ENCODE data around the gene AMOT. TPM values are rescaled to one million over a fixed set of nuclear protein-coding genes. Genes with fewer than 3 reads are reported as not detected.

AMOT gene
- total RNA-seq, 2 donors from 2014 or later: 4.2 to 7.3 TPM

GRCh38 chrX:112760697-112761096 is 79.9 kb downstream of the AMOT start:
- no peaks in the 10 kb centered on the region for H3K27me3 ChIP-seq
- TF ChIP-seq POLR2A (IDR thresholded peaks at IDR 0.05) (no peak), CTCF (IDR thresholded peaks at IDR 0.05) (no peak)
- no peaks in the 10 kb centered on the region for H3K9me3 ChIP-seq
- H3K4me1 ChIP-seq: no peaks in the 10 kb centered on the region
- H3K36me3 ChIP-seq (replicated peaks in 1 of 2; ENCODE audit: insufficient read depth in 1 of 2, low read depth in 2 of 2): no peaks in the 10 kb centered on the region
- H3K4me3 ChIP-seq: no peak overlapping the region
- ATAC-seq (no peak), DNase-seq (no peak)
- intact Hi-C loops (cut with DNase I): no loop called here
- WGBS, 2 donors: 24 to 28% methylated on average over 2 of the region's 2 CpGs
- no peak overlapping the region for H3K27ac ChIP-seq

- ATAC-seq: no peak
- TF ChIP-seq POLR2A (IDR thresholded peaks at IDR 0.05) (no peak), CTCF (IDR thresholded peaks at IDR 0.05) (no peak)
- Histone ChIP-seq H3K4me1 (no peaks in the 10 kb centered on the region), H3K27ac (no peak overlapping the region), H3K27me3 (no peaks in the 10 kb centered on the region), H3K9me3 (no peaks in the 10 kb centered on the region), H3K4me3 (no peak overlapping the region), H3K36me3 (replicated peaks in 1 of 2; ENCODE audit: insufficient read depth in 1 of 2, low read depth in 2 of 2) (no peaks in the 10 kb centered on the region)
- intact Hi-C loops (cut with DNase I): no loop called here
- DNase-seq: no peak
- 49 to 58% methylated on average over 2 of the region's 2 CpGs for WGBS, 2 donors
Observed at GRCh38 chrX:112759966-112760365, 80.7 kb downstream of the AMOT start.

GRCh38 chrX:112759512-112759911 is 81.1 kb downstream of the AMOT start:
- Histone ChIP-seq H3K27ac (no peak overlapping the region), H3K4me3 (no peak overlapping the region), H3K4me1 (no peaks in the 10 kb centered on the region), H3K36me3 (replicated peaks in 1 of 2; ENCODE audit: insufficient read depth in 1 of 2, low read depth in 2 of 2) (no peaks in the 10 kb centered on the region), H3K9me3 (no peaks in the 10 kb centered on the region), H3K27me3 (no peaks in the 10 kb centered on the region)
- no peak for TF ChIP-seq POLR2A (IDR thresholded peaks at IDR 0.05)
- no peak for TF ChIP-seq CTCF (IDR thresholded peaks at IDR 0.05)
- 24 to 31% methylated on average over 3 of the region's 3 CpGs for WGBS, 2 donors
- ATAC-seq (no peak), DNase-seq (no peak)
- intact Hi-C loops (cut with DNase I): no loop called here

GRCh38 chrX:112757946-112758345 is 82.7 kb downstream of the AMOT start:
- intact Hi-C loops (cut with DNase I): no loop called here
- no peak for ATAC-seq

More at GRCh38 chrX:112757946-112758345, 82.7 kb downstream of the AMOT start:
- no peak for DNase-seq
- no peaks in the 10 kb centered on the region for H3K9me3 ChIP-seq
- no peaks in the 10 kb centered on the region for H3K4me1 ChIP-seq
- WGBS, 2 donors: 61 to 63% methylated on average over 4 of the region's 4 CpGs
- no peaks in the 10 kb centered on the region for H3K36me3 ChIP-seq (replicated peaks in 1 of 2; ENCODE audit: insufficient read depth in 1 of 2, low read depth in 2 of 2)
- no peaks in the 10 kb centered on the region for H3K27me3 ChIP-seq
- H3K27ac ChIP-seq: no peak overlapping the region
- no peak for TF ChIP-seq CTCF (IDR thresholded peaks at IDR 0.05)
- no peak for TF ChIP-seq POLR2A (IDR thresholded peaks at IDR 0.05)
- H3K4me3 ChIP-seq: no peak overlapping the region

All from body of pancreas (tissue), 4 donors.